NCI-H2227 (cell line): Measurements from ENCODE around the gene OPN3.
A peak's percentile ranks its signal among the peaks of the same experiment; 100 is the strongest.

Experiments used
- DNase-seq: peaks from one replicate; lab custom pipeline; 2025; ENCODE audit not compliant: unreplicated experiment; lab: John Stamatoyannopoulos, UW

Gene OPN3

GRCh38 chr1:241622669-241623068 lies 17.5 kb downstream of the OPN3 start:
- no peak for DNase-seq

- DNase-seq: no peak
These were observed 22.7 kb downstream of the OPN3 start for GRCh38 chr1:241617426-241617825.

GRCh38 chr1:241615043-241615974 lies 24.9 kb downstream of the OPN3 start:
- no peak for DNase-seq

- no peak for DNase-seq
These were observed 25.6 kb downstream of the OPN3 start for GRCh38 chr1:241614572-241614971.

- no peak for DNase-seq
These were observed 26.0 kb downstream of the OPN3 start for GRCh38 chr1:241614144-241614543.

GRCh38 chr1:241612533-241613477 lies 27.4 kb downstream of the OPN3 start:
- no peak for DNase-seq

- DNase-seq: peak; percentile 3
These were observed 28.4 kb downstream of the OPN3 start for GRCh38 chr1:241611736-241612135.

- DNase-seq: peak; percentile 85
These were observed 29.1 kb downstream of the OPN3 start for GRCh38 chr1:241611063-241611462.

GRCh38 chr1:241610056-241610815 lies 29.9 kb downstream of the OPN3 start:
- DNase-seq: peak; percentile 69

- no peak for DNase-seq
These were observed 31.7 kb downstream of the OPN3 start for GRCh38 chr1:241608379-241609033.

- no peak for DNase-seq
These were observed 32.7 kb downstream of the OPN3 start for GRCh38 chr1:241607497-241607896.

- DNase-seq: no peak
These were observed 33.6 kb downstream of the OPN3 start for GRCh38 chr1:241606544-241606943.

- DNase-seq: peak; percentile 34
These were observed 34.9 kb downstream of the OPN3 start for GRCh38 chr1:241605146-241605805.

GRCh38 chr1:241603731-241604245 lies 36.4 kb downstream of the OPN3 start:
- no peak for DNase-seq

- no peak for DNase-seq
These were observed 39.7 kb downstream of the OPN3 start for GRCh38 chr1:241600496-241600901.

GRCh38 chr1:241598249-241598648 lies 41.9 kb downstream of the OPN3 start:
- no peak for DNase-seq

- no peak for DNase-seq
These were observed 43.5 kb downstream of the OPN3 start for GRCh38 chr1:241596633-241597032.

- no peak for DNase-seq
These were observed 47.0 kb downstream of the OPN3 start for GRCh38 chr1:241593186-241593585.

- DNase-seq: no peak
These were observed 47.8 kb downstream of the OPN3 start for GRCh38 chr1:241592273-241592958.
